Measurements from ENCODE around the gene CISTR.

DNA sequence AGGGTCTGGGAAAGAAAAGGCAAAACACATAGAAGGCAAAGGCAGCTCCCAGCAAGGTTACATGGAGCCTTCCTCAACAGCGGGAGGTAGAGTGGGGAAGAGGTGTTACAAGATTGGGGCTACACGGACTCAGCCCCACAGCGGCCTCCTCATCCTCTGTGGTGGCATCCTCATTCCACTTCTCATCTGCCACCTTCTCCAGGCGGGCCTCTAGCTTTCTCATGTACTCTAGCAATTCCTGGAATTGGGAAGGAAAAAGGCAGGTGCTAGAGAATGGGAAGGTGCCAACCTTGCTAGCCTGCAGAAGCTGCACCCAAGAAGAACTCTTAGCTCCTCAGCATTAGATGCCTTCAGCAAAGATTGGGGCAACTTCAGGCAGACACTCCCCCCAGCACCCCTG is 37.8 kb downstream of the CISTR start:
- TF ChIP-seq GATA3 (IDR thresholded peaks at IDR 0.05; ENCODE audit: low read depth, low read length) (no peak), GATA2 (IDR thresholded peaks at IDR 0.05; ENCODE audit: low read depth, low read length) (no peak)
